Caco-2 (cell line): Measurements from ENCODE around the gene FBXL22. TPM values are rescaled to one million over a fixed set of nuclear protein-coding genes. Genes with fewer than 3 reads are reported as not detected.

Source experiments
- BruUV-seq: library from RNA; stranded (reverse); fragments of 400-500 nt; replicated peaks from 2 replicates; lab custom pipeline; 2021; lab: Mats Ljungman, UMichigan
- CTCF ChIA-PET: fragments of 300-600 bp; sonication (Branson Sonifier 250); formaldehyde crosslinking; loops from one replicate; lab custom pipeline; 2022; ENCODE audit warnings: antibody characterized with exemption; lab: Charles Lee
- POLR2A ChIA-PET: fragments of 300-600 bp; sonication (Branson Sonifier 250); formaldehyde crosslinking; loops from one replicate; lab custom pipeline; 2022; ENCODE audit warnings: antibody characterized with exemption; lab: Charles Lee
- DNase-seq, 2 experiments: peaks; one replicate each; pipeline versions ENCODE4 v3.0.0 to v3.0.0-alpha.2; 2020 to 2022
- H3K27me3 ChIP-seq: replicated peaks from 2 replicates; pipeline ENCODE4 v1.6.0; 2011; ENCODE audit warnings: low read length; ENCODE audit not compliant: control insufficient read depth, insufficient read depth
- H3K36me3 ChIP-seq: 2 replicates; pipeline ENCODE4 v1.5.1; 2011; ENCODE audit warnings: low read length; ENCODE audit not compliant: control insufficient read depth, insufficient read depth
- H3K4me1 ChIP-seq: fragments of 250-450 bp; sonication (Bioruptor Pico); 2 replicates; pipeline ENCODE4 v1.5.1; 2020; ENCODE audit warnings: mild to moderate bottlenecking
- H3K4me3 ChIP-seq: 2 replicates; pipeline ENCODE4 v1.5.1; 2011; ENCODE audit warnings: low read depth, mild to moderate bottlenecking, control low read depth, low read length
- H3K9me3 ChIP-seq: fragments of 250-450 bp; sonication (Bioruptor Pico); 2 replicates; pipeline ENCODE4 v1.5.1; 2020; ENCODE audit warnings: mild to moderate bottlenecking, moderate library complexity
- H3K27ac Mint-ChIP-seq: one replicate; pipeline ENCODE4 v1.8.0; 2022; ENCODE audit warnings: mixed read lengths; ENCODE audit not compliant: unreplicated experiment
- H3K27me3 Mint-ChIP-seq: one replicate; pipeline ENCODE4 v1.8.0; 2022; ENCODE audit warnings: mixed read lengths; ENCODE audit not compliant: insufficient read depth, unreplicated experiment
- H3K36me3 Mint-ChIP-seq: one replicate; pipeline ENCODE4 v1.8.0; 2022; ENCODE audit warnings: mild to moderate bottlenecking, mixed read lengths; ENCODE audit not compliant: insufficient read depth, unreplicated experiment
- H3K4me1 Mint-ChIP-seq: one replicate; pipeline ENCODE4 v1.8.0; 2022; ENCODE audit warnings: low read depth, mixed read lengths; ENCODE audit not compliant: unreplicated experiment
- H3K4me3 Mint-ChIP-seq: one replicate; pipeline ENCODE4 v1.8.0; 2022; ENCODE audit warnings: mild to moderate bottlenecking, moderate library complexity, mixed read lengths; ENCODE audit not compliant: unreplicated experiment
- H3K9me3 Mint-ChIP-seq: one replicate; pipeline ENCODE4 v1.8.0; 2022; ENCODE audit warnings: mixed read lengths; ENCODE audit not compliant: unreplicated experiment
- CTCF ChIP-seq, 2 experiments: fragments of 200-600 bp in 1 of 2; IDR thresholded peaks; 1 replicate in 1 of 2; 2 replicates in 1 of 2; pipeline versions ENCODE4 v1.5.1 to v1.8.0; 2011 to 2022; ENCODE audit warnings: antibody characterized with exemption in 1 of 2, control low read depth in 1 of 2, inconsistent platforms in 1 of 2, low read depth in 1 of 2, low read length in 1 of 2, mild to moderate bottlenecking in 1 of 2, moderate library complexity in 1 of 2; ENCODE audit not compliant: insufficient read depth in 1 of 2, severe bottlenecking in 1 of 2, unreplicated experiment in 1 of 2
- intact Hi-C: fragments of 100-400 bp; cut with micrococcal nuclease; formaldehyde crosslinking; loops from one replicate; pipeline ENCODE4 v1.10.0; 2022; ENCODE audit not compliant: unreplicated experiment
- total RNA-seq: library from RNA; stranded (reverse); gene quantifications from 2 replicates; pipeline ENCODE4 v1.2.3, GENCODE V29; 2022

FBXL22 gene
- total RNA-seq, 1 experiment from 2014 or later = not detected

- no TSS peak for BruUV-seq
- H3K36me3 Mint-ChIP-seq = peaks cover 31% of the 10 kb centered on the region
- TF ChIP-seq CTCF (IDR thresholded peaks at IDR 0.05; ENCODE audit: insufficient read depth in 1 of 2, low read depth in 1 of 2, low read length in 1 of 2, severe bottlenecking in 1 of 2, unreplicated experiment in 1 of 2) = no peak
- no peaks in the 10 kb centered on the region; the same call in 1 of the 2 replicates for H3K4me1 ChIP-seq
- no peaks in the 10 kb centered on the region for H3K27me3 Mint-ChIP-seq
- H3K4me3 ChIP-seq = no peak overlapping the region
- H3K27ac Mint-ChIP-seq = no peak overlapping the region
- ChIA-PET CTCF (no interaction called here), POLR2A (no interaction called here)
- no peaks in the 10 kb centered on the region for H3K36me3 ChIP-seq
- intact Hi-C loops = no loop called here
- no peak for DNase-seq
- H3K27me3 ChIP-seq = no peaks in the 10 kb centered on the region
- no peaks in the 10 kb centered on the region for H3K9me3 Mint-ChIP-seq
- no peaks in the 10 kb centered on the region for H3K9me3 ChIP-seq
- H3K4me1 Mint-ChIP-seq = no peaks in the 10 kb centered on the region
- H3K4me3 Mint-ChIP-seq = no peak overlapping the region
Observed at GRCh38 chr15:63603516-63603915, 6.3 kb downstream of the FBXL22 start.

GRCh38 chr15:63604281-63604680 is 7.1 kb downstream of the FBXL22 start:
- Mint-ChIP-seq H3K4me3 (no peak overlapping the region), H3K27ac (no peak overlapping the region), H3K9me3 (no peaks in the 10 kb centered on the region), H3K4me1 (no peaks in the 10 kb centered on the region), H3K27me3 (no peaks in the 10 kb centered on the region), H3K36me3 (peaks cover 25% of the 10 kb centered on the region)
- TF ChIP-seq CTCF (IDR thresholded peaks at IDR 0.05; ENCODE audit: insufficient read depth in 1 of 2, low read depth in 1 of 2, low read length in 1 of 2, severe bottlenecking in 1 of 2, unreplicated experiment in 1 of 2) = no peak
- no TSS peak for BruUV-seq
- Histone ChIP-seq H3K4me1 (no peaks in the 10 kb centered on the region), H3K9me3 (no peaks in the 10 kb centered on the region), H3K4me3 (no peak overlapping the region), H3K27me3 (no peaks in the 10 kb centered on the region), H3K36me3 (no peaks in the 10 kb centered on the region)
- ChIA-PET CTCF (interaction anchor here (0.6 kb wide), 1 partner anchor 135 kb away, joined by 3 read pairs; no protein-coding TSS in a partner anchor), POLR2A (interaction anchor here (0.7 kb wide), 1 partner anchor 270 kb away, joined by 3 read pairs; no protein-coding TSS in a partner anchor)
- DNase-seq = no peak
- intact Hi-C loops = no loop called here

GRCh38 chr15:63605036-63605435 is 7.8 kb downstream of the FBXL22 start:
- no peaks in the 10 kb centered on the region for H3K4me1 Mint-ChIP-seq
- Histone ChIP-seq H3K4me3 (no peak overlapping the region), H3K36me3 (no peaks in the 10 kb centered on the region), H3K27me3 (no peaks in the 10 kb centered on the region), H3K4me1 (no peaks in the 10 kb centered on the region), H3K9me3 (no peaks in the 10 kb centered on the region)
- ChIA-PET POLR2A (no interaction called here), CTCF (no interaction called here)
- no peak for TF ChIP-seq CTCF (IDR thresholded peaks at IDR 0.05; ENCODE audit: insufficient read depth in 1 of 2, low read depth in 1 of 2, low read length in 1 of 2, severe bottlenecking in 1 of 2, unreplicated experiment in 1 of 2)
- intact Hi-C loops = no loop called here
- H3K4me3 Mint-ChIP-seq = no peak overlapping the region
- H3K9me3 Mint-ChIP-seq = no peaks in the 10 kb centered on the region
- H3K27ac Mint-ChIP-seq = no peak overlapping the region
- peaks cover 21% of the 10 kb centered on the region for H3K36me3 Mint-ChIP-seq
- H3K27me3 Mint-ChIP-seq = no peaks in the 10 kb centered on the region
- no TSS peak for BruUV-seq
- no peak for DNase-seq
